HG03575 (cell line): ENCODE data around the gene SERPINA9.
"Not testable (repeated sequence)": the region's sequence is repeated elsewhere in the genome, so short reads cannot be mapped to it uniquely, and the experiment has no call there.

Experiments used
- ATAC-seq: cut with Tn5 transposase; IDR thresholded peaks from one replicate; pipeline ENCODE4 v1.9.1; 2021; ENCODE audit not compliant: unreplicated experiment, insufficient number of reproducible peaks, low FRiP score; ENCODE audit errors: extremely low read depth

Gene SERPINA9

GRCh38 chr14:94491511-94491910 lies 15.5 kb upstream of the SERPINA9 start:
- ATAC-seq = no peak

GRCh38 chr14:94489336-94489735 lies 13.3 kb upstream of the SERPINA9 start:
- no peak for ATAC-seq

- ATAC-seq = no peak
These were observed 10.9 kb upstream of the SERPINA9 start for GRCh38 chr14:94486883-94487282.

- ATAC-seq = no peak
These were observed 10.2 kb upstream of the SERPINA9 start for GRCh38 chr14:94485944-94486841.

- ATAC-seq = no peak
These were observed 8.5 kb upstream of the SERPINA9 start for GRCh38 chr14:94484481-94484880.

DNA sequence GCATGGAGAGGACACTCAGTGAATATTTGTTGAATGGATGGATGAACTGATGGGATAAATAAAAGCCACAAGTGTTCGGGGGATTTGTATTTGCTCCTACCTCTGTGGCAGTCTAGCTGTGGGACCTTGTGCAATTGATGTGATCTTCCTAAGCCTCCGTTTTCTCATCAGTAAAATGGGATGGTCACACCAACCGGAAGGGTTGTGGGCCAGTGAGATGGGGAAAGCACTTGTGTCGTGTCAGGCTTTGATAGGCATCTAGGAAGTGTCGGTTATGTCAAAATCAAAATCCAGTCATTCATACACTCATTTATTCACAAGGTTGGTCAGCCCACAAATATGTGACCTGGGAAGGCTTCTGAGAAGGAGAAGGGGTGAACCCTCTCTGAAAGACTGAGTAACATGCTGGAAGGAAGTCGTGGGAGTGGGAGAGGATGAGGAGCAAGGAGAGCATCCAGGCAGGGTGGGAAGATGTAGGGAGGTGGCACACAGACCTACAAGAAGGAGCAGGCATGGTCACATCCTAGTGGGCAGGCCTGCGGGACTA lies 7.8 kb upstream of the SERPINA9 start:
- ATAC-seq = no peak

DNA sequence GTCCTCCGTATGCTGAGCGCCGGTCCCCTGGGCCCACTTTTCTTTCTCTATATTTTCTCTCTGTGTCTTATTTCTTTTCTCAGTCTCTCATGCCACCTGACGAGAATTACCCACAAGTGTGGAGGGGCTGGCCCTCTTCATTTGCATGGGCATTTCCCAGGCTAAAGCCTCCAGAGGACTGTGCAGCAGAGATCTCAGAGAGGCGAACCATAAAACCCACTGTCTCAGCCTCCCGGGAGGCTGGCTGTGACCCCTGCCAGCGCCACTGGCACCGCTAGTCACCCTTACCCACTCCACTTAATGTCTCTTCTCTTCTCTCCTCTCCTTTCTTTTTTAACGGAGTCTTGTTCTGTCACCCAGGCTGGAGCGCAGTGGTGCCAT lies 7.1 kb upstream of the SERPINA9 start:
- no peak for ATAC-seq

GRCh38 chr14:94482132-94483070 lies 6.4 kb upstream of the SERPINA9 start:
- not testable (repeated sequence) for ATAC-seq

GRCh38 chr14:94481468-94482131 lies 5.6 kb upstream of the SERPINA9 start:
- no peak for ATAC-seq

GRCh38 chr14:94480809-94481208 lies 4.8 kb upstream of the SERPINA9 start:
- ATAC-seq = no peak

GRCh38 chr14:94478420-94478819 lies 2.4 kb upstream of the SERPINA9 start:
- no peak for ATAC-seq

DNA sequence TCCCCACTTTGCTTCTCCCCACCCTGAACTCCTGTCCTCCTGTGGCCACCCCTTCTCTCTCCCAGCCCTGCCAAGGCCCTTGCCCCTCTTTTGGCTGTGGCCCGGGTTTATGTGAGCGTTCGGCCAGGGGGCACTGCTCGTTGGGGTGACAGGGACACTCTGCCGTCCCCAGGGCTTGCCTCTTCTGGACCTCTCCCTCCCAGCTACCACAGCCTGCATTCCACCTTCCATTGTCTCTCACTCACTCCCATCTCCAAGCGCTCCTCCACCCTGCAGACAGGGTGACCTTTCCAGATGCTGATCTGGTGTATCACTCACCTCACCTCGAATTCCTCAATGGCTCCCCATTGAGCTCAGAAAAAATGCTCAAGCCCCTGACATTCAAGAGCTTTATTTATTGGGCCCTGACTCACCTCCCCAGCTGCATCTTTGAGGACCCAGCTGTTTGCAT lies 1.4 kb downstream of the SERPINA9 start:
- ATAC-seq = no peak

DNA sequence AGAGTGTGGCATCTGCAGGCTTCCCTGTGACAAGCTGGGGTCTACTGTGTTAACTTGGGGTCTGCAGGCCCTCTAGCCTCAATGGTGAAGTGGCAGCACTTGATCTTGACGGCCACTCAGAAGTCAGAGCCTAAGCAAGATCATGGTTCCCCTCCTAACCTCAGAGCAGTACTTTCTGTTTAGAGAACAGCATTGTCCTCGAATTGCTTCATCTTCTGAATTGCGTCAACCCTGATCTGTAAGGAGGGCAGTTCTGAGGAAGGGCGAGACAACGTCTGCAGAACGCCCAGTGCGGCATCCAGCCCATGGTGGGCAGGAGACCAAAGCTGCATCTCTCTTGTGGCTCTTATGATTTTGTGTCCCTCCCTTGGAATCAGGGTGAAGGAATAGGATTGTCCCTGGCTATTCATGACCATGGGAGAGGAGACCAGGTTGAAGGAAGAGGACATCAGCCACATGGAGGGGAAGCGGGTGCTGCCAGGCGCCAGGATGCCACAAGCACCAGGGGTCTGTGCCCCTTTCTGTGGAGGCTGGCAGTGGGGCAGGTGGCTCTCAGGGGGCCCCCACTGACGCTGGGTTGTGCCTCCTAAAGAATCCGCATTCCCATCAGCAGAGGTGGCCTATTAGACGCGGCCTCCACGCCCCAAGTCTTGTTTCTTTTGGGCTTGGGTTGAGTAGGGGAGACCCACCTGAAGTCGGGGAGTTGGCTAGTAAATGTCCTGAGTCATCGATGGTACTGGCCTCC lies 2.2 kb downstream of the SERPINA9 start:
- ATAC-seq = no peak

GRCh38 chr14:94472842-94473241 lies 3.2 kb downstream of the SERPINA9 start:
- no peak for ATAC-seq

DNA sequence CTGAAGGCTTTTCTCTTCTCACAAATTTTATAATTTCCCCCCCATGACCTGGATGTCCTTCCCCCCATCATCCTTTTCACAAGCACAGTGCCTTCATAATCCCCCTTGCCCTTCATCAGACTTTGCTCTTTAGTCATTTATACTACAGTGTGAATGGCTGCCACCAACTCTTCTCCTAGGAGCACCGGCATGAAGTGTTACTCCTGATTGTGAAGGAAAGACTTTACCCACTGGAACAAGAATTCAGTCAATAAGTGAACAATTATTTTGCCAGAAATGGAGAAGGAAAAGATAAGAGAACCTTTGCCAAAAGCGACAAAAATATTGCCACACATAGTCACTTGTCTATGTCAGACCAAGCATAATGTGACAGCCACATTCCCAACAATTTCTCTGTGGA lies 5.0 kb downstream of the SERPINA9 start:
- no peak for ATAC-seq

- ATAC-seq = no peak
These were observed 5.7 kb downstream of the SERPINA9 start for GRCh38 chr14:94470311-94470710.

DNA sequence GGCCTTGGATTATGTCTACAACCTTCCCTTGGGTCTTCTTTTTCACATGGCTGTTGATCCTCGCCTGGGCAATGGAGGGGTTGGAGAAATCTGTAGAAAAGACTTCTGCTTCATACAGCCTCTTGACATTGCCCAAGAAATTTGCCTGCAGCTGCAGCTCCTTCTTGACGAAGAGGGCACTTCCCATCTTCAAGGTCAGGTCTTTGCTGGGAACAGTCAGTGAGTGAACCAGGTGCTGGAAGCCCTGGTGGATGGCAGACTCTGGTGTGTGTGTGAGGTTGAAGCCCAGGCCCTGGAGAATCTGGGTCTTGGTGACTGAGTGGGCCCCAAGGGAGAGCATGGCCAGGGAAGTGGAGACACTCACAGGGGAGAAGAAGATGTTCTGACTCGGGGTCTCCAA lies 6.7 kb downstream of the SERPINA9 start:
- ATAC-seq = no peak

DNA sequence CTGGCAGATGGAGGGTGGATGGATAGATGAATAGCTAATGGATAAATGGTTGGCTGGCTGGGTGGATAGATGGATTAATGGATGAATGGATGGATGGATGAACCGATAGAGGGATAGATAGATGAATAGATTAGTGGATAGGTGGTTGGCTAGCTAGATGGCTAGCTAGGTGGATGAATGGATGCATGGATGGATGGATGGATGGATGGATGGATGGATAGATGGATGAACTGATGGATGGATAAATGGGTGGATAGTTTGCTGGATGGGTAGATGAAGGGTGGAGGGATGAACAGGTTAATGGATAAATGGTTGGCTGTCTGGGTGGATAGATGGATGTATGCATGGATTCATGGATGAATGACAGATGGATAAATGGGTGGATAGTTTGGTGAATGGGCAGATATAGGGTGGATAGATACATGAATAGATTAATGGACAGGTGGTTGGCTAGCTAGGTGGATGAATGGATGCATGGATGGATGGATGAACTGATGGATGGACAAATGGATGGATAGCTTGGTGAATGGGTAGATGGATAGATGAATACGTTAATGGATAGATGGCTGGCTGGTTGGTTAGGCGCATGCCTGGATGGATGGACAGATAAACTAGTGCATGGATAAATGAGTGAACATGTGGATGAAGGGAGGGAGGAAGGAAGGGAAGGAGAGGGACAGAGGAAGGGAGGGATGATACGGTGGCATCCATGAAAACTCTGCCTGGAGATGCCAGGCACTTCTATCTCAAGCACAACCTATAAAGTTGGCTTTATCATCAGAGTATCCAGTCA lies 8.1 kb downstream of the SERPINA9 start:
- ATAC-seq = no peak
